Measurements from ENCODE around the gene P2RY10. TPM values are rescaled to one million over a fixed set of nuclear protein-coding genes. Genes with fewer than 3 reads are reported as not detected.
A peak's percentile ranks its signal among the peaks of the same experiment; 100 is the strongest.

The P2RY10 gene
- total RNA-seq, 3 donors from 2014 or later (not counting 1 experiment from before 2014, with no cell fraction given), result 17.4 to 21.5 (median 19.7) TPM

GRCh38 chrX:78946178-78946931 lies 1.2 kb downstream of the P2RY10 start:
- peak overlapping the region; percentile 90 to 93 for H3K27ac Mint-ChIP-seq
- Histone ChIP-seq H3K27ac (ENCODE audit: low read length) (peak overlapping the region; percentile 80), H3K9me3 (ENCODE audit: control insufficient read depth, insufficient read depth, low read length) (no peaks in the 10 kb centered on the region), H3K36me3 (ENCODE audit: control insufficient read depth, insufficient read depth, low read length) (no peaks in the 10 kb centered on the region), H3K4me1 (ENCODE audit: control insufficient read depth, insufficient read depth, low read length) (peaks cover 4% of the 10 kb centered on the region), H3K27me3 (ENCODE audit: control insufficient read depth, insufficient read depth, low read length) (no peaks in the 10 kb centered on the region), H3K4me3 (ENCODE audit: low read length) (peak overlapping the region; percentile 71)
- intact Hi-C loops (cut with micrococcal nuclease), result loop anchor here (10.0 kb wide), 2 partner anchors 198 to 292 kb away; partner anchors contain the start of genes GPR174 and RTL3
- peak overlapping the region; percentile 88 for H3K4me3 Mint-ChIP-seq
- 50% methylated on average over 1 of the region's 1 CpG for WGBS (ENCODE audit: insufficient coverage)
- H3K9me3 Mint-ChIP-seq, result no peaks in the 10 kb centered on the region
- H3K27me3 Mint-ChIP-seq (ENCODE audit: low read depth in 2 of 2), result peaks cover 4 to 15% of the 10 kb centered on the region in 2 donors
- no peak for DNase-seq
- ATAC-seq, result no peak
- peaks cover 45 to 52% of the 10 kb centered on the region in 2 donors for H3K4me1 Mint-ChIP-seq
- H3K36me3 Mint-ChIP-seq, result no peaks in the 10 kb centered on the region
- TF ChIP-seq CTCF (IDR thresholded peaks at IDR 0.05), result no peak

- no peaks in the 10 kb centered on the region for H3K9me3 ChIP-seq (ENCODE audit: control insufficient read depth, insufficient read depth, low read length)
- H3K27me3 Mint-ChIP-seq (ENCODE audit: low read depth in 2 of 2), result no peaks in the 10 kb centered on the region
- H3K27ac Mint-ChIP-seq, result peak overlapping the region in 1 of 2 donors; percentile 49
- WGBS (ENCODE audit: insufficient coverage), result no CpG with 5 or more reads among the region's 3 CpGs
- H3K27me3 ChIP-seq (ENCODE audit: control insufficient read depth, insufficient read depth, low read length), result no peaks in the 10 kb centered on the region
- DNase-seq, result peak in 1 of 2 donors; percentile 20
- no peaks in the 10 kb centered on the region for H3K9me3 Mint-ChIP-seq
- peaks cover 44 to 52% of the 10 kb centered on the region in 2 donors for H3K4me1 Mint-ChIP-seq
- H3K36me3 Mint-ChIP-seq, result no peaks in the 10 kb centered on the region
- peaks cover 4% of the 10 kb centered on the region for H3K4me1 ChIP-seq (ENCODE audit: control insufficient read depth, insufficient read depth, low read length)
- H3K27ac ChIP-seq (ENCODE audit: low read length), result peak overlapping the region; percentile 57
- no peak for TF ChIP-seq CTCF (IDR thresholded peaks at IDR 0.05)
- ATAC-seq, result peak in 1 of 3 donors; percentile 27
- H3K4me3 ChIP-seq (ENCODE audit: low read length), result no peak overlapping the region
- intact Hi-C loops (cut with micrococcal nuclease), result no loop called here
- peaks cover 7% of the 10 kb centered on the region for H3K36me3 ChIP-seq (ENCODE audit: control insufficient read depth, insufficient read depth, low read length)
- peak overlapping the region; percentile 25 for H3K4me3 Mint-ChIP-seq
Measured at GRCh38 chrX:78950009-78950835, 5.0 kb downstream of the P2RY10 start.

DNA sequence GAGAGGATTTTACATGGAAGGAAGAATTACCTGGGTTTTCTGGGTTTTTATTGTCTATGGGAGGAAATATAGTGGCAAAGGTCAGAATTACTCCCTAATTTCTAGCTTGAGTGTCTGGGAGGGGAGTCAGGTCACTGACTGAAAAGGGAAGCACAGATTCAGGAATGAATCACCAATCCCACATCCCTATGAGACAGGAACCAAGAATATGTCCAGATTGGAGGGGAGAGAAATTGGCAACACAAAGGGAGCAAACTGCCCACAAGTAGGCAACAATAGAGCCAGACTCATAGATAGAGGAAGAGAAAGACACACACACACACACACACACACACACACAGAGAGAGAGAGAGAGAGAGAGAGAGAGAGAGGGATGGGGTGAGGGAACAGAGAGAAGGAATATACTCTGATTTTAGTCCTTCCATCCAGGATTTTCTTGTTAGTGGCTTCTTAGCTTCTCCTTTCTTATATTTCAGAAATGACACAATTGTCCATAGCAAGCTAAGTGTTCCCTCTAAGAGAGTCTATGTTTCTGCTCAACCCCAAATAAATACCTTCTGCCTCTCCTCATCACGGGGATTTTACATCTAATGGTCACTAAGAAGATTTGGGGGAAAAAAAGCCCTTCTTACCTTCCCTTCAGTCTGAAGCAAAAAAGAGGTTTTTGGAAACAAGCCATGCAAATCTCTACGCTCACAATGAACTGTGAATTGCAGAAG lies 12.0 kb downstream of the P2RY10 start:
- Mint-ChIP-seq H3K4me3 (peak overlapping the region; percentile 58), H3K4me1 (peaks cover 32 to 38% of the 10 kb centered on the region in 2 donors), H3K27me3 (ENCODE audit: low read depth in 2 of 2) (no peaks in the 10 kb centered on the region), H3K9me3 (no peaks in the 10 kb centered on the region), H3K36me3 (no peaks in the 10 kb centered on the region), H3K27ac (peak overlapping the region; percentile 41 to 85)
- Histone ChIP-seq H3K36me3 (ENCODE audit: control insufficient read depth, insufficient read depth, low read length) (peaks cover 11% of the 10 kb centered on the region), H3K27ac (ENCODE audit: low read length) (peak overlapping the region; percentile 61), H3K4me1 (ENCODE audit: control insufficient read depth, insufficient read depth, low read length) (peaks cover 5% of the 10 kb centered on the region), H3K9me3 (ENCODE audit: control insufficient read depth, insufficient read depth, low read length) (no peaks in the 10 kb centered on the region), H3K27me3 (ENCODE audit: control insufficient read depth, insufficient read depth, low read length) (no peaks in the 10 kb centered on the region), H3K4me3 (ENCODE audit: low read length) (no peak overlapping the region)
- ATAC-seq (peak in 1 of 3 donors; percentile 6), DNase-seq (no peak)
- no peak for TF ChIP-seq CTCF (IDR thresholded peaks at IDR 0.05)
- intact Hi-C loops (cut with micrococcal nuclease), result no loop called here
- WGBS (ENCODE audit: insufficient coverage), result no CpG with 5 or more reads among the region's 2 CpGs

Data from natural killer cell (primary cell).